ENCODE results near the gene DET1. TPM values are rescaled to one million over a fixed set of nuclear protein-coding genes. Genes with fewer than 3 reads are reported as not detected.

Gene DET1
- total and polyA plus RNA-seq, 2 of the 13 experiments (the other 11 are each of a cell fraction or from before 2014, with no cell fraction given), result 2.2 to 4.2 TPM

DNA sequence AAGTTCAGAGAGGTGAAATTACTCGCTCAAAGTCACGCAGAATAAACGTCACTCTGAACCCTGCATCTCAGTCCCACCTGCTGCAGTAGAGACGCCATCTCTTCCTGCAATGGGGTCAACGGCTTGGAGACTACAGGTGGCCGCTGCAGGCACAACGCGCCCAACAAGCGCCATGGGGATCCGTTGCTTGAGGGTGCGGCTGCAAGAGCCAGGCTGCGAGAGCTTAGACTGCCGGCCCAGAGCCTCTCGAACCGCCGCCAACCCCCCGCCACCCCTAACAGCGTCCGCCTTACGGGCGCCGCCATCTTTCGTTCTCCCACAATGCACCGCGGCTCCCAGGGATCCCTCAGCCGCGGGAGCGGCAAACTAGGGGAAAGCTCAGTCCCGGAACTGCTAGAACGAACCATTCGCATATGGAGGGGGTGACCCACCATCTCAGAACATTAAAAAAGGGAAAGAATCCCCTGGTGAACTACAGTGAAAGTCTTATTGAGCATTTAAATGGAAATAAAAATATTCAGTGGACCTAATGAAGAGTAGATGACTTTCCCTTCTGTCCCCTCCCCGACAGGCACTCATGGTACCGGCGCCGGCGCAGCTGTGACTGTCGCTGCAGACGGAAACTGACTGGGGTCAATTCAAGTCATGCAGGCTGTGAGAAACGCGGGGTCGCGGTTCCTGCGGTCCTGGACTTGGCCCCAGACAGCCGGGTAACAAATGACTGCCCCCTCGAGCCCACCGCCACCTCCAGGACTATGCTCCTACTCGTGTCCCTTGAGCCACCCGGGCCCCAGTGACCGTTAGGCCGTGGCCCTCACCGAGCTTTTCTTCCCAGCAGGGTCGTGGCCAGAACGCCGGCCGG, 79.2 kb downstream of the DET1 start, which contains the start of the genes MRPL46 and MRPS11 (continued):
- TF ChIP-seq ZNF597 (CRISPR knock-in tag; IDR thresholded peaks at IDR 0.05) (no peak), ZNF510 (CRISPR knock-in tag; IDR thresholded peaks at IDR 0.05; ENCODE audit: low read depth) (peak; percentile 62; the same call in 1 of the 2 replicates), ZNF44 (CRISPR knock-in tag; IDR thresholded peaks at IDR 0.05) (no peak), RORA (CRISPR knock-in tag; IDR thresholded peaks at IDR 0.05) (no peak), ZNF780A (CRISPR knock-in tag; IDR thresholded peaks at IDR 0.05) (no peak), THAP11 (CRISPR knock-in tag; IDR thresholded peaks at IDR 0.05) (peak; percentile 86), XBP1 (CRISPR knock-in tag; IDR thresholded peaks at IDR 0.05) (peak; percentile 76; the same call in 1 of the 2 replicates), ZNF792 (CRISPR knock-in tag; IDR thresholded peaks at IDR 0.05) (peak; percentile 71), KDM5B (CRISPR knock-in tag; IDR thresholded peaks at IDR 0.05; ENCODE audit: borderline replicate concordance) (peak; percentile 65; the same call in 1 of the 2 replicates), ZNF232 (CRISPR knock-in tag; IDR thresholded peaks at IDR 0.05; ENCODE audit: borderline replicate concordance) (0 out of 2 replicates have a peak, but pooled peaks have one; percentile 74), PRDM15 (CRISPR knock-in tag; IDR thresholded peaks at IDR 0.05) (no peak), GABPA (IDR thresholded peaks at IDR 0.05; ENCODE audit: low read depth, low read length) (no peak), GABPA (CRISPR knock-in tag; IDR thresholded peaks at IDR 0.05; ENCODE audit: low read depth) (peak; percentile 70), ZNF547 (CRISPR knock-in tag; IDR thresholded peaks at IDR 0.05) (no peak), EZH2 (conservative IDR thresholded peaks at IDR 0.05; ENCODE audit: low read depth, low read length) (no peak), GATAD1 (CRISPR knock-in tag; IDR thresholded peaks at IDR 0.05) (peak; percentile 98), ZSCAN29 (CRISPR knock-in tag; conservative IDR thresholded peaks at IDR 0.05) (no peak), NR2F6 (IDR thresholded peaks at IDR 0.05) (no peak), NR2F6 (CRISPR knock-in tag; IDR thresholded peaks at IDR 0.05) (0 out of 2 replicates have a peak, but pooled peaks have one; percentile 6), HDAC6 (IDR thresholded peaks at IDR 0.05; ENCODE audit: low read depth, low read length) (no peak), SNAI1 (CRISPR knock-in tag; IDR thresholded peaks at IDR 0.05; ENCODE audit: borderline replicate concordance) (0 out of 2 replicates have a peak, but pooled peaks have one; percentile 75)
- TF ChIP-seq, protein P1, sequence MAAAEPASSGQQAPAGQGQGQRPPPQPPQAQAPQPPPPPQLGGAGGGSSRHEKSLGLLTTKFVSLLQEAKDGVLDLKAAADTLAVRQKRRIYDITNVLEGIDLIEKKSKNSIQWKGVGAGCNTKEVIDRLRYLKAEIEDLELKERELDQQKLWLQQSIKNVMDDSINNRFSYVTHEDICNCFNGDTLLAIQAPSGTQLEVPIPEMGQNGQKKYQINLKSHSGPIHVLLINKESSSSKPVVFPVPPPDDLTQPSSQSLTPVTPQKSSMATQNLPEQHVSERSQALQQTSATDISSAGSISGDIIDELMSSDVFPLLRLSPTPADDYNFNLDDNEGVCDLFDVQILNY (CRISPR knock-in tag; conservative IDR thresholded peaks at IDR 0.05), result peak; percentile 93
- TF ChIP-seq, protein P2, sequence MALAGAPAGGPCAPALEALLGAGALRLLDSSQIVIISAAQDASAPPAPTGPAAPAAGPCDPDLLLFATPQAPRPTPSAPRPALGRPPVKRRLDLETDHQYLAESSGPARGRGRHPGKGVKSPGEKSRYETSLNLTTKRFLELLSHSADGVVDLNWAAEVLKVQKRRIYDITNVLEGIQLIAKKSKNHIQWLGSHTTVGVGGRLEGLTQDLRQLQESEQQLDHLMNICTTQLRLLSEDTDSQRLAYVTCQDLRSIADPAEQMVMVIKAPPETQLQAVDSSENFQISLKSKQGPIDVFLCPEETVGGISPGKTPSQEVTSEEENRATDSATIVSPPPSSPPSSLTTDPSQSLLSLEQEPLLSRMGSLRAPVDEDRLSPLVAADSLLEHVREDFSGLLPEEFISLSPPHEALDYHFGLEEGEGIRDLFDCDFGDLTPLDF (CRISPR knock-in tag; IDR thresholded peaks at IDR 0.05), result peak; percentile 86
